Mesangial cell (primary cell): ENCODE results near the gene FANCL. TPM values are rescaled to one million over a fixed set of nuclear protein-coding genes. Genes with fewer than 3 reads are reported as not detected.

Experiments
- total RNA-seq: library from RNA; depleted of rRNA; stranded (reverse); fragments of >200 nt; gene quantifications from 2 replicates; pipeline ENCODE4 v1.2.3, GENCODE V29; 2015

FANCL gene
- 9.5 and 14.0 TPM in 2 replicates for total RNA-seq

GRCh38 chr2:58240670-58241545, at the start of gene FANCL:
TSS of gene FANCL (minus strand) at chr2:58241325. CDS start at chr2:58241313, 12 bp downstream.

Other genes starting within 250 kb of the FANCL start
- 7.1 and 15.5 TPM in 2 replicates for gene VRK2, start 194.5 kb downstream of the FANCL start, total RNA-seq